GM21381 (cell line): ENCODE measurements around the gene ZEB1.
"Not testable (repeated sequence)": the region's sequence is repeated elsewhere in the genome, so short reads cannot be mapped to it uniquely, and the experiment has no call there.

Experiments used
- ATAC-seq: cut with Tn5 transposase; IDR thresholded peaks from one replicate; pipeline ENCODE4 v1.9.1; 2021; ENCODE audit warnings: mild to moderate bottlenecking, moderate library complexity; ENCODE audit not compliant: unreplicated experiment

Gene ZEB1

DNA sequence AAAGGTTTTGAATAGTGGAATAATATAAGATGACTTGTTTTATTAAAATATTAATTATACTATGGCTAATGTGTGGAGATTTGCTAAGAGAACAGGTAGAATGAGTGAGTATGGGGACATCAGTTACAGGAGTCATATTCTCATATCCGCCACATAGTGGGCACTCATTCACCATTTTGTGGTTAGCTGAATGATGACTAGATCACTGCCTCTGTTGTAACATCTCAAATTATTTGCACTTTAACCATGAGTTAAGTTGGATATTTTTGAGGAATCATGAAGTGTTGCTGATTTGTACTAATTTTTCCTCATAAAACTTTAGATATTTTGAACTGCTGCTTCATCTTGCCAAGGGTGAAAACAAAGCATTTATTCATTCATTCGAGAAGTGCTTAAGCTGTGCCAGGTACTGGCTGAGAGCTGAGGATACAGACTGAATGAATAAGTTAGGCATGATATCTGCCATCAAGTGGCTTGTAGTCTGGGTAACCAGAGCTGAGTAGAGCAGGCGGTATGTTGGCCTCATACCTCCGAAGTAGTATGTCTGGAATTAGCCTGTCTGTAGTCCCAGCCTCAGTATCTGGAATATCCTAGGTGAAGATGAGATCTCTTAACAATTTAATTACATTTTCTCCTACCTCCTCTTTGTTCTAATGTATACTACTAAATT is 100.5 kb downstream of the ZEB1 start:
- ATAC-seq, result no peak

DNA sequence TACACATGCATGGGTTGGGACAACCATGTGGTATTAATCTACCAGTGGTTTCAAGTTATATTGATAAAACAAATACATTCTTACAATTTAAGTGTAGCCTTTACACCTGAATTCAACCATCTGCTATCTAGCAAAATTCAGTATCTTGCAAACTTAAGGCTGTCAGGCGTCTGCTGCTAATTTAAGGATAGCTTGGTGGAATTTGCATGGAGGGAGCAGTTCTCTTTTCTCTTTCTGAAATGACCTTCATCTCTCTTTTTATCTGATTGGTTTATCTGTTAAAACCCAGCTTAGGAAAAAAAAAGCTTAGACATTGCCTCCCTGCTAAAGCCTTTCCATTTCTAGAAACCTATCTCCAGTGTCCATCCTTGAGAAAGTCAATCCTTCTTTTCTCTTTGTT is 102.3 kb downstream of the ZEB1 start:
- ATAC-seq, result no peak

GRCh38 chr10:31422634-31423033 is 103.6 kb downstream of the ZEB1 start:
- ATAC-seq, result no peak

DNA sequence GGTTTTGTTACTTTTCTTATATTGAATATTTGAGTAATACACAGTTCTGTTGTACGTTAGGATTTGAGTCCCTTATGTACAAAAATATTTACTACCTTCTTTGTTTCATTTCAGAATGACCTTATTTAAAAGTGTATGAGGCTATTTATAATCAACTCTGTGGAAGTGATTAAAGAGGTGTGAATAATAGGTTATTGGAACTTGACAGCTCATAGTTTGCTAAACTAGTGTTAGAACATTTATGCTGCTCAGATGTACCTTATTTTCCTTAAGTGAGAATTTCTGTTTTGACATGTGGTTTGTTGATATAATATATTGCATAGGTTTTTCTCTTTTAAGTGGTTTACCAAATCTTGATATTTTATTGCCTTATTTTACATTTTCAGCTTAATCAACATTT is 105.5 kb downstream of the ZEB1 start:
- no peak for ATAC-seq

DNA sequence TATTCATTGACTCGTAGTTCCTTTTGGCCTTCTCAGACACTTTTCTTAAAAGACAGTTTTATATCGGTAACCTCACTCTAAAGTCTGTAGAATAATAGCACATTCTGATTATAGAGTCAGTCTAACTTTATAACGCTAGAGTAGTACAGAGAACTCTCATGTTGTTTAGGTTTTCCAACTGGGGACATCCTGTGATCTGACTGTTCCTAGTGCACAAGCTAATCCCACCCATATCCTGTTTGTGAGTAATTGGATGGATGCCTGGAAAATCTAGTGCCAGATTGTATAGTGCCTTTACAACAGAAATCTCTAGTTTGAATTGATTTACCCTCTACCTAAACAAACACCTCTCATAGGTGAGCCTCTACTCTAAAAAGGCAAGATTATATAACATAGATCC is 107.4 kb downstream of the ZEB1 start:
- ATAC-seq, result no peak

GRCh38 chr10:31427334-31427733 is 108.3 kb downstream of the ZEB1 start:
- not testable (repeated sequence) for ATAC-seq

DNA sequence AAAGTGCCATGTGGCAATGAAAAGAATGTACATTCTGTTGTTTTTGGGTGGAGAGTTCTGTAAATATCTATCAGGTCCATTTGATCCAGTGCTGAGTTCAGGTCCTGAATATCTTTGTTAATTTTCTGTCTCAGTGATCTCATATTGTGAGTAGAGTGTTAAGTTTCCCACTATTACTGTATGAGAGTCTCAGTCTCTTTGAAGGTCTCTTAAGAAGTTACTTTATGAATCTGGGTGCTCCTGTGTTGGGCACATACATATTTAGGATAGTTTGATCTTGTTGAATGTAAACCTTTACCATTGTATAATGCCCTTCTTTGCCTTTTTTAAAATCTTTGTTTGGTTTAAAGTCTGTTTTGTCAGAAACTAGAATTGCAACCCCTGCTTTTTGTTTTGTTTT is 109.5 kb downstream of the ZEB1 start:
- not testable (repeated sequence) for ATAC-seq

- ATAC-seq, result no peak
Measured at GRCh38 chr10:31431021-31431420, 112.0 kb downstream of the ZEB1 start.

GRCh38 chr10:31437959-31438358 is 118.9 kb downstream of the ZEB1 start:
- no peak for ATAC-seq

DNA sequence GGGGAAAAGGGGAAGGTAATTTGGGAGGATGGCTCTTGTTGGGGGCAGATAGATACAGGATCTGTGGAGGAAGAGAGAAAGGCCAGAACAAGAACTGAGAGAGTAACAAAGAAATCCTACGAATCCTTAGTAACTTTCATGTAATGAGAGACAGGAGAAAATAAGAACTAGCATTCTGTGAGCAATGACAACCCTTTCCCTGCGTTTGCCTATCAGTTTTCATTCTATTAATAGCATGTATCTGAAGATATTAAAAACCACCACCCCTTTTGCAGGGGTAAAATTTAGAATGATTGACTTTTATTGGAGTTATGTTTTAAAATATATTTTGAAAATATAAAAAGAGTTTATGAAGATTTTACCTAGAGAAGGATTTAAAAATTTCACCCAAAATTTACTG is 132.8 kb downstream of the ZEB1 start:
- ATAC-seq, result no peak

DNA sequence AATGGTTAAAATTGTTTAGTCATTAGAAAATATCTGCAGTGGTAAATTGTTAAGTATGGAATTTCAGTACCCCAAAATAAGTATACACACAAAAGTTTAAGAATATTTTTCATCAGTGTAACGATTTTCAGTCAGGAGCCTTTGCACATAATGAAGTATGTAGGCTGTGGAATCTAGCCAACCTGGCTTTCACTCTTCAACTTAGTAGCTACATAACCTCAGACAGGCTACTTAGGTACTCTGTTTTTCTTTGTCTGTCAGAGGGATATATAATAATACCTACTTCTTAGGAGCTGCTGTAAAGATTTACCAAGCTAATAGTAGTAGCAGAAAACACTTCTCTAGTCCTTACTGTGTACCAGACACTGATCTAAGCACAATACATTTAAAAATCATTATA is 137.5 kb downstream of the ZEB1 start:
- ATAC-seq, result no peak

DNA sequence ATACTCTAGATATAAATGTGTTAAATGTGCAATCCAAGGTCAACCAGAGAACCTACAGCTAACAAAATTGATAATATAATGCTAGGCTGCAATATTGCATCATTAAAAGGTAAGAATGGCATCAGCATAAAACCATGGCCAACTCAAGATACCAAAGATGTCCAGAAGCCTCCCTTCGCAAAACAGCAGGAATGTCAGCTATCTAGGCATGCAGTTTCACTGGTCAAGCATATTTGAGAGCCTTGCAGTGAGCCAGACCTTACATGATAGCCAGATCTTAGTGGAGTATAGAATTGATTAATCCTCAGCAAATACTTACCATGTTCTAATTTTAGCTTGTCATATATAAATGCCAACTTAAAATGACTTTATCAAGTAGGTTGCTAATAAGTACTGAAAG is 138.8 kb downstream of the ZEB1 start:
- no peak for ATAC-seq

DNA sequence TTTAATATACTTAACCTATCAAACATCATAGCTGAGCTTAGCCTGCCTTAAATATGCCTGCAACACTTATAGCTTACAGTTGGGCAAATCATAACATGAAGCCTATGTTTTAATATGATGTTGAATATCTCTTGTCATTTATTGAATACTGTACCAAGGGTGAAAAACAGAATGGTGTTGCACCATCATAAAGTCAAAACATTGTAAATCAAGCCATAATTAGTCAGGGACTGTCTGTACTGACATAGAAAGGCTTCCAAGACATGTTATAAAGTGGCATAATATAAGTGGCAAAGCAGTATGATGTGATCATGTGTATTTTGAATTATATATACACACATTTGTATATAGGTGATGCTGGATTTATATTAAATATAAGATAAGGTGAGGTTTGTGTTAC is 140.0 kb downstream of the ZEB1 start:
- no peak for ATAC-seq

DNA sequence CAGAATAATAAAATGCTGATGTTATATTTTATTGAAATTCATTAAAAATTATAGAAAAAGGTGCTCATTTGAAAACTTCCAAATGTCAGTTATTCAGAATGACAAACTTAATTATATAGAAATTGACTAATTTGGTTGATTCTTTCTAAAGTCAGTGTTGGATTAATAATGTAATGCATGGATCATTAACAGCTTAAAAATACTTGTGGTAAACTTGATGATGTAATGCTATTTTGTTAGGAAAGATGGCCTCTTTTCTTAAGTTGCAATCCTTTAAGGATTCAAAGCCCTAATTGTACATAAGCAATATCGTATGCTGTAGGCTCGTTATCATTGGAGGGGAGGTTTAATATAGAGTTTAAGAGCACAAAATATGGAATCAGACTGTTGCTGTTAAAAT is 141.2 kb downstream of the ZEB1 start:
- no peak for ATAC-seq

DNA sequence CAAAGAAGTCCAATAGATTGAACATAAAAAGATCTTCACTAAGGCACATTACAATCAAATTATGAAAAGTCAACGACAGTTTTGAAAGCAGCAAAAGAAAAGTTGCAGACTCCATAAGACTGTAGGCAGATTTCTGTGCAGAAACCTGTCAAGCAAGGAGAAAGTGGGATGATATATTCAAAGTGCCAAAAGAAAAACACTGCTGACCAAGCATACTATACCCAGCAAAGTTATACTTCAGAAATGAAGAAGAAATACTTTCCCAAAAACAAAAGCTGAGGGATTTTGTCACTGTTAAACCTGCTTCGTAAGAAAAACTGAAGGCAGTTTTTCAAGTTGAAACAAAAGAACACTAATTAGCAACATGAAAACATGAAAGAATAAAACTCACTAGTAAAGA is 145.5 kb downstream of the ZEB1 start:
- ATAC-seq, result no peak

GRCh38 chr10:31466313-31466712 is 147.3 kb downstream of the ZEB1 start:
- no peak for ATAC-seq

DNA sequence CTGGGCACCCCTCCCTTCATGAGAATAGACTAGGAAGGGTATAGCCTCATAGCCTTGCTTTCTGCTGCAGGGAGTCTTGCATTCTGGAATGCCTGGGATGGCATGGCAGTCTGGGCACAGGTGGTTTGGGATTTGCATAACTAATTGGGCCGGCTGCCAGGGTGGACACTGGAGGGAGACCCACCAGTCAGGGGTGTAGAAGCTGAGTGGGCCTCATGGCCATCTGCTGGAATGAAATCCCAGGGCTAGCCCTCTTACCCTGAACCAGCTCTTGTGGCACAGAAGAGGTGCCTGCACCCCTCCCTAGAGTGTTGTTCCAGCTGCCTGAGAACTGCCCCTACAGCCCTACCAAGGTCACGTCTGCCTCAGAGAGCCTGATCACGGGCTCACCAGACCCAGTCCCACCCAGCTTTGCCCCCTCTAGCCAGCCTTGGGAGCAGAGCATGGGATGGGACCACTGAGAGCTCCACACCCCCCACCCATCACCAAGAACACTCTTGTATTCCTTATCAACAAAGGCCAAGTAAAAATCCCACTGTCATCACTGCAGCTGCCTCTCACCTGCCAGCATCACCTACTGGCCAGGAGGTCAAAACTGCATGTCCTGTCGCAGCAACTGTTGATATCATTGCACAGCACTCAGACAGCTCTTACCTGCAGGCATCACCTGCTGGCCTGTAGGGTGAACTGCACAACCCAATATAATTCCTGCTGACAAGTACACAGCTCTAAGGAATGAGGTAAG is 148.9 kb downstream of the ZEB1 start:
- no peak for ATAC-seq

GRCh38 chr10:31468536-31468859 is 149.5 kb downstream of the ZEB1 start:
- ATAC-seq, result no peak

GRCh38 chr10:31475519-31475918 is 156.5 kb downstream of the ZEB1 start:
- ATAC-seq, result no peak

DNA sequence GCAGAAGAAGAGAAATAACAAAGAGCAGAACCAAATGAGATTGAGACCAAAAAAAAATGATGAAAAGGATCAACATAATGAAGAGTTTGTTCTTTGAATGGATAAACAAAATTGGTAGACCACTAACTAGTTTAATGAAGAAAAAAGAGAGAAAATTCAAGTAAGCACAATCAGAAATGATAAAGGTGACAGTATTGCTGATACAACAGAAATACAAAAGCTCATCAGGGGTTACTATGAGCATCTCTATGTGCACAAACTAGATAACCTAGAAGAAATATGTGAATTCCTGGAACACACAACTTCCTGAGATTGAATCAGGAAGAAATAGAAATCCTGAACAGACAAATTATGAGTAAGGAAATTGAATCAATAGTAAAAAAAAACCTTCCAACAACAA is 157.1 kb downstream of the ZEB1 start:
- ATAC-seq, result no peak

GRCh38 chr10:31477584-31477983 is 158.6 kb downstream of the ZEB1 start:
- no peak for ATAC-seq

- ATAC-seq, result no peak
Measured at GRCh38 chr10:31479752-31480151, 160.7 kb downstream of the ZEB1 start.

DNA sequence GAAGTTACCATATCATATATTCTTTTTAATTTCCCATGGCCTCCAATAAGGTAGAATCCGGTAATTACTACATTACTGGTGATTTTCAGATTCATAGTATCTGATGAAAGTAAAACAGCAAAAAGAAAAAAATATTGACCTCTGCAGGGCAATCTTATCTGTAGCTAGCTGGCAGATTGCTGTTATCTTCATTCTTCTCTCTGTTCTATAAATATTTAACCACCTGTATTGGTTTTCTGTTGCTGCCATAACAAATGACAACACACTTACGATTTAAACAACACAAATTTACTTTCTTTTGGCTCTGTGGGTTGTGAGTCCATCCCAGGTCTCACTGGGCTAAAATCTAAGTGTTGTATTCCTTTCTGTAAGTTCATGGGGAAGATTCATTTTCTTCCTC is 164.5 kb downstream of the ZEB1 start:
- ATAC-seq, result no peak
